ENCODE results near the gene IPCEF1.

Gene IPCEF1

GRCh38 chr6:154289818-154290508 is 66.6 kb downstream of the IPCEF1 start:
- DNase-seq, result no peak

GRCh38 chr6:154285826-154286225 is 70.8 kb downstream of the IPCEF1 start:
- no peak for DNase-seq

- no peak for DNase-seq
Measured at GRCh38 chr6:154284313-154284853, 72.2 kb downstream of the IPCEF1 start.

GRCh38 chr6:154280521-154280920 is 76.1 kb downstream of the IPCEF1 start:
- DNase-seq, result no peak

GRCh38 chr6:154277629-154278017 is 79.0 kb downstream of the IPCEF1 start:
- DNase-seq, result no peak

- peak; percentile 60 for DNase-seq
Measured at GRCh38 chr6:154276810-154277628, 79.6 kb downstream of the IPCEF1 start.

- DNase-seq, result no peak
Measured at GRCh38 chr6:154274168-154274567, 82.4 kb downstream of the IPCEF1 start.

- no peak for DNase-seq
Measured at GRCh38 chr6:154268486-154268885, 88.1 kb downstream of the IPCEF1 start.

GRCh38 chr6:154267508-154268106 is 89.0 kb downstream of the IPCEF1 start:
- DNase-seq, result no peak

GRCh38 chr6:154266560-154267099 is 90.0 kb downstream of the IPCEF1 start:
- DNase-seq, result no peak

GRCh38 chr6:154261688-154262397 is 94.8 kb downstream of the IPCEF1 start:
- DNase-seq, result no peak

GRCh38 chr6:154258064-154258757 is 98.4 kb downstream of the IPCEF1 start:
- DNase-seq, result no peak

- no peak for DNase-seq
Measured at GRCh38 chr6:154257067-154257466, 99.5 kb downstream of the IPCEF1 start.

GRCh38 chr6:154252678-154253077 is 103.9 kb downstream of the IPCEF1 start:
- no peak for DNase-seq

GRCh38 chr6:154251116-154251515 is 105.5 kb downstream of the IPCEF1 start:
- DNase-seq, result no peak

GRCh38 chr6:154249499-154250298 is 106.9 kb downstream of the IPCEF1 start:
- no peak for DNase-seq

- DNase-seq, result peak; percentile 23
Measured at GRCh38 chr6:154247119-154247861, 109.3 kb downstream of the IPCEF1 start.

GRCh38 chr6:154246723-154247118 is 109.9 kb downstream of the IPCEF1 start:
- DNase-seq, result no peak

- DNase-seq, result no peak
Measured at GRCh38 chr6:154245506-154245905, 111.1 kb downstream of the IPCEF1 start.

All from NCI-H82 (cell line).